NOMO-1 treated with dmso at 0.1 percent for 144 hours (cell line): ENCODE measurements around the gene CCR7.

Experiments used
- DNase-seq: peaks from one replicate; lab custom pipeline; 2025; ENCODE audit not compliant: unreplicated experiment; lab: John Stamatoyannopoulos, UW

CCR7 gene

DNA sequence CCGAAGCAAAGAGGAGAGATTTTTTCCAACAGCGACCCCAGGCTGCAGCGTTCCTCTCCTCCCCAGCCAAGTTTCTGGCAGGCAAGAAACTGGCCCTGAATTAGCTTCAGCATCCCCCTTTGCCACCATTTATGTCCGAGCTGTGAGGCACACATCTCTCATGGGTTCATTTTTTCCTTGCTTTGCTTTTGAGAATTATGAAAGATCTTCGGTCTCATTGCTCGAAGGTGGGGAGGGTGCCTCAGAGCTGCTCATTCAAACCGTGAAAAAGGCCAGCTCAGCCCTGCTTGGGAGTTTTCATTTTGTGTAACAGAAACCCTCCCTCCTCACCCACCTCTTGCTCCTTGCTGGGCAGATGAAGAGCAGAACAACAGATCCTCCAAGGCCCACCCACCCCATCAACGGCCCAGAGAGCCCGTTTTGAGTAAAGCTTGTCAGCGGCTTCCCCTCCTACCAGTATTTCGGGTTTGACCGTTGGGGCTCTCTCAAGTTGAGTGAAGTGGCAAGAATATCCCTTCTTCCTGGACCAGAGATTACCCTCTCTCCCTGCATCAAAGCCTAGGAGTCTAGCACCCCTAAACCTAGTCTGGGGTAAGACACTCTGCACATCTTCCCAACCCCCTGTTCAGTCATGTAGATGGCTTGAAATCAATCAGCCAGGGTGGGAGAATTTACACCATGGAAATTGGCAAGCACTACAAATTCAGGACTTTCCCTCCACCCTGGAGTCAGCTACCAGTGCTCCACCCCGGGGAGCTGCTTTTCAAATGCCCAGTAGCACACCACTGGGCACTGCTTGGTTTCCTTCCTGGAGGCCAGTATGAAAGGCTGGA, 1.8 kb downstream of the CCR7 start:
- DNase-seq, result no peak

DNA sequence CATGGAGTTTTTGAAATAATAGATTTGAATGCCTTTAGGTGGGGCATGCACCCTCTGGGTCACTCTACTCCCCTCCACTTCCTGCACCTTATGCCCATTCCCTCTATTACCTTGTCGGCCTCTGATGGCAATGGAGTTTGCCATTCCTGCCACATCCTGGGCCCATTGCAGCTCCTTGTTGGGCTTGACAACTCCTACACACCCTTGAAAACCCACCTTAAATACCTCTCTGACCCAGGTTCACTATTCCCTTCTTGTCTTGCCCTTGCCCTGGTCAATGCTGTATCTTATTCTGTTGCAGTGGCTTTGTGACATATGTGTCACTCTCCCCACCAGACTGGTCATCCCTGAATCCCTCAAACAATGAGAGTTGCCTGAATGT, 2.4 kb downstream of the CCR7 start:
- DNase-seq, result no peak

- DNase-seq, result no peak
Observed at GRCh38 chr17:40561871-40562611, 3.2 kb downstream of the CCR7 start.

GRCh38 chr17:40561294-40561870, 3.9 kb downstream of the CCR7 start:
- no peak for DNase-seq

- peak; percentile 83 for DNase-seq
Observed at GRCh38 chr17:40560592-40561293, 4.5 kb downstream of the CCR7 start.

- peak; percentile 73 for DNase-seq
Observed at GRCh38 chr17:40559954-40560591, 5.2 kb downstream of the CCR7 start.

- no peak for DNase-seq
Observed at GRCh38 chr17:40559564-40559916, 5.7 kb downstream of the CCR7 start.

GRCh38 chr17:40558890-40559563, 6.2 kb downstream of the CCR7 start:
- DNase-seq, result no peak

- no peak for DNase-seq
Observed at GRCh38 chr17:40558300-40558889, 6.9 kb downstream of the CCR7 start.

GRCh38 chr17:40557531-40558299, 7.6 kb downstream of the CCR7 start:
- no peak for DNase-seq

GRCh38 chr17:40556884-40557414, 8.3 kb downstream of the CCR7 start:
- DNase-seq, result no peak

DNA sequence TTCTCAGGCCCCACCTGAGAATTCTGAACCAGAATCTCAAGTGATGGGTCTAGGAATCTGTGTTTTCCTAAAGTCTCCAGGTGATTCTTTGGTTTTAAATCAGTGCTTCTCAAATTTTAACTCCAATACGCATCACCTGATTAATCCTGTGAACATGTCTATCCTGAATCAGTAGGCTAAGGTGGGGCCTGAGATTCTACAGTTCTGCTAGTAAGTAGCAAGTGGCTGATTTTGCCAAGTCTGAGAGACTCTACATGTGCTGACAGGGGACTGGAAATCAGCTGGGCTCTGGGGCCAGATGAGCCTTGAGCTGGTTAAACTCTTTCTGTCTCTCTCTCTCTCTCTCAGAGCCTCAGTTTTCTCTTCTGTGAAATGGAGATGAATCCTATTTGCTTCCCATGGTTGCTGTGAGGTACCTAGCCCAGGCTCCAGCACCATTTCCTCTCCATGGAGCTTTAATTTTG, 9.0 kb downstream of the CCR7 start:
- DNase-seq, result no peak

- DNase-seq, result no peak
Observed at GRCh38 chr17:40555296-40556190, 9.7 kb downstream of the CCR7 start.

DNA sequence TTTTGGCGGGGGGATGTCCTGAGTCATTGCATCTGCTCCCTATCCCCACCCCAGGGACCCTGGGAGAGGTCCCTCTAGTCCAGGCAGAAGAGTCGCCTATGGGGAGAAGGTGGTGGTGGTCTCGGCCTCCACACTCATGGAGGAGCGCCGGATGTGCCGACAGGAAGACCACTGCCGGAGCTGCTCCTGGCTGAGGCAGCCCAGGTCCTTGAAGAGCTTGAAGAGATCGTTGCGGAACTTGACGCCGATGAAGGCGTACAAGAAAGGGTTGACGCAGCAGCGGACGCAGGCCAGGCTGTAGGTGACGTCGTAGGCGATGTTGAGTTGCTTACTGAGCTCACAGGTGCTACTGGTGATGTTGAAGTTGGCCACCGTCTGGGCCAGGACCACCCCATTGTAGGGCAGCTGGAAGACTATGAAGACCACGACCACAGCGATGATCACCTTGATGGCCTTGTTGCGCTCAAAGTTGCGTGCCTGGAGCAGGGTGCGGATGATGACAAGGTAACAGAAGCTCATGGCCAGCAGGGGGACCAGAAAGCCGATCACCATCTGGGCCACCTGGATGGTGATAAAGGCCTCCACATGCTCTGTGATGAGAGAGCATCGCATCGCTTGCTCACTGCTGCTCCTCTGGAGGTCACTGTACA, 10.5 kb downstream of the CCR7 start:
- no peak for DNase-seq

GRCh38 chr17:40553694-40554534, 11.4 kb downstream of the CCR7 start:
- peak; percentile 28 for DNase-seq
